CD4-positive, alpha-beta T cell treated with Interleukin-15 for 4 hours (primary cell): ENCODE results near the gene MED9.
A peak's percentile ranks its signal among the peaks of the same experiment; 100 is the strongest.
"Not testable (repeated sequence)": the region's sequence is repeated elsewhere in the genome, so short reads cannot be mapped to it uniquely, and the experiment has no call there.

Experiments
- DNase-seq: peaks from one replicate; pipeline ENCODE4 v3.0.0-alpha.2; 2020; ENCODE audit warnings: low spot score

MED9 gene, protein sequence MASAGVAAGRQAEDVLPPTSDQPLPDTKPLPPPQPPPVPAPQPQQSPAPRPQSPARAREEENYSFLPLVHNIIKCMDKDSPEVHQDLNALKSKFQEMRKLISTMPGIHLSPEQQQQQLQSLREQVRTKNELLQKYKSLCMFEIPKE

DNA sequence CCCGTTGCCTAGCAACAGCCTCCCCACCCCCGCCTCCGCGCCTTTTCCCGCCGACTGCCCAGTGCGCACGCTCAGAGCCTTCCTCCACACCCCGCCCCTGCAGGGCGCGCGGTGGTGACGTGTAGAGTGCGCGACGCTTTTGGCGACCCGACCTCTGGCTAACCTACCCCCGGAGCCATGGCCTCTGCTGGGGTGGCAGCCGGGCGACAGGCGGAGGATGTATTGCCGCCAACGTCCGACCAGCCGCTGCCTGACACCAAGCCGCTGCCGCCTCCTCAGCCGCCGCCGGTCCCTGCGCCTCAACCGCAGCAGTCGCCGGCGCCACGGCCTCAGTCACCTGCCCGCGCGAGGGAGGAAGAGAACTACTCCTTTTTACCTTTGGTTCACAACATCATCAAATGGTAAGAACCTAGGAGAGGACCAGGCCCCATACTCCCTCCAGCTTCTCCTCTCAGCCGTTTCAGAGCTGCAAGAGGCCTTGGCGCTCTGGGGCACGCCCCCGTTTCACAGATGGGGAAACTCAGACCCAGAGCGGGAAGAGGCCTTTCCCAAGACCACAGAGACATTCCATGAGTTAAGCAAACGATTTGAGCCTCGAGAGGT is at the start of gene MED9:
TSS of gene MED9 (plus strand) at position 136 of the 603 bp plus-strand sequence. CDS start at position 178, 42 bp downstream.
- DNase-seq: peak; percentile 92

DNA sequence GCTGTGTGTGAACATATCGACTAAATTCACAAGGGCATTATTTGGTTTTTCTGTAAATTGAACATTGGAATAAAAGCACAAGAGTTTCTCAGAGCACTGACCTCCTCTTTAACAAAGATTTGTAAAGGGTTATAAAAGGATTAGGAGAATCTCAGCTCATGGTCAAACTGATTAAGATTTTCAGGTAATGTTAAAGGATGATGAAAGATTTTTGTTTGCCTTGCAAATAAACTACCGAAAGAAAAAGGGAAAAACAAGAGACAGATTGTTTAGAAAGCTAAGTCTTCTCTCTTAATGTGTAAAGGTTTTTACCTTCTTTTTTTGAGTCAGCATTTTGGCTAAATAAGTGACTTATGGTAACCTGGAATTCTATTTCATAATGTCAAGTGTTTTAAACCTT is 47.6 kb upstream of the MED9 start:
- DNase-seq: no peak

DNA sequence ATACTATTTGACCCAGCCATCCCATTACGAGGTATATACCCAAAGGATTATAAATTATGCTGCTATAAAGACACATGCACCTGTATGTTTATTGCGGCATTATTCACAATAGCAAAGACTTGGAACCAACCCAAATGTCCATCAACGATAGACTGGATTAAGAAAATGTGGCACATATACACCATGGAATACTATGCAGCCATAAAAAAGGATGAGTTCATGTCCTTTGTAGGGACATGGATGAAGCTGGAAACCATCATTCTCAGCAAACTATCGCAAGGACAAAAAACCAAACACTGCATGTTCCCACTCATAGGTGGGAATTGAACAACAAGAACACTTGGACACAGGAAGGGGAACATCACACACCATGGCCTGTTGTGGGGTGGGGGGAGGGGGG is 45.9 kb upstream of the MED9 start:
- DNase-seq: not testable (repeated sequence)

DNA sequence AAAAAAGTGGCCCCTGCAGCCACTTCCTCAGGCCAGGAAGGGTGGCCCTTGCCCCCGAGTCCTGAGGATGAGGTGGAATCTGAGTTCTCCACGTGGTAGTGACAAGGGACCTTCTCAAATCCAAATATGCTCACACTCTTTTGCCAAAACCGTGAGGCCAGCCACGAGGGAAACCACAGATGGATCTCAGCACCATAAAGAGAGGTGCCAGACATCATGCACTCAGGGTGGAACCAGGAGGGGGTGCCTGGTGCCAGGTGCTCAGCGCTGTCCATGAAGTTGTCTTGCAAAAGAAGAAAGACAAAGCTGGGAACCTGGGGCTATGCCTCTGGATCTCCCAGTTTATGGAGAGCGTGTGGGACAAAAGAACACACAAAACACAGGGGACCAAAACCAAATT is 45.2 kb upstream of the MED9 start:
- DNase-seq: no peak

DNA sequence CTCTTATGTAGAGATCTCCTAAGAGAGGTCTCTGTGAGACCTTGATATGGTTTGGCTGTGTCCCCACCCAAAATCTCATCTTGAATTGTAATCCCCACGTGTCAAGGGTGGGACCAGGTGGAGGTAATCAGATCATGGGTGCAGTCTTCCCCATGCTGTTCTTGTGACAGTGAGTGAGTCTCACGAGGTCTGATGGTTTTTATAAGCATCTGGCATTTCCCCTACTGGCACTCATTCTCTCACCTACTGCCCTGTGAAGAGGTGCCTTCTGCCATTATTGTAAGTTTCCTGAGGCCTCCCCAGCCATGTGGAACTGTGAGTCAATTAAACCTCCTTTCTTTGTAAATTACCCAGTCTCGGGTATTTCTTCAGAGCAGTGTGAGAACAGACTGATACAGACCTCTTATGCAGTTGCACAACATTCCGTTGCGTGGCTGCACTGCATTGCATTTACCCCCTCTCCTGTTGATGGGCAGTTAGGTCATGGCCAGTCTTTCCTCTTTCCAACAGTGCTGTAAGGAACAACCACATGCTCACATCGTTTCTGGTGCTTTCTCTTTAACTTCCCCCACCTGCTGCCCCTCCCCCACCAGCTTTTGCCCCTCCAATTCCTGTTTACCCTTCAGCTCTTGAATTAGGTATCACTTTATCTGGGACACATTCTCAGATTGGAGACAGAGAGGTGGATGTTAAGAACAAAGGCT is 43.6 kb upstream of the MED9 start:
- no peak for DNase-seq

DNA sequence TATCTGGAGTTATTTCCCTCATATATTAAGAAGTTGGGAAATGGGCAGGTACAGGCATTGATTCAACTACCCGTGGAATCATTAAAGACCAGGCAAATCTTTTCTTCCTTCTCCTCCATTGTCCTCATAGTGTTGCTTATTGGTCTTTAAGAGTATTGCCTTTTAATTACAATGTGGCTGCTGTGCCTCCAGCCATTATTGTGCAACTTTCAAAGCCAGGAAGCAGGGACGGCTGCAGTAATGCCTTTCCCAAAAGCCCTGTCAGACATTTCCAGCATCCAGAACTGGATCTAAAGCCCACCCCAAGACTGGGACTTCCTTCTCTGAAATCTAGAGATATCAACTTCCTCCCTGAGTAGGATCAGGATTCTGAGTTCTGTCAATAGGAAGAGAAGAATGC is 42.3 kb upstream of the MED9 start:
- no peak for DNase-seq

DNA sequence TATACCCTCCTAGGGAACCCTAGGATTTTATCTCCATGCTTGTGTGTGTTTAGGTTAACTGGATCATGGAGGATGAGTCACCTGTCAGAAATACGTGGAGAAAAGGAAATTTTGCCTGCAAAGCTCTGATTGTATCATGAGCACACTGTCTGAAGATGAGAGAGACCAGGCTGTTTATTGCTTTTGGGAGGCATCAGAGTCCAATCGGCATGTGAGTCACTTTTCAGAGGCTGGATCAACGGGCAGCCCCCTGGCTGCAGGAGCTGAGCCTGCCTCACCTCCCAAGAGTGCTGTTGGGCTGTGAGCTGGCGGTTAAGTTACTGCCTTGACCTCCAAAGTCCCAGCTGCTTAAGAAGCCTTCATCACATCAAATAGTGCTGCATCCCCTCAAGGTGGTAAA is 41.5 kb upstream of the MED9 start:
- no peak for DNase-seq

DNA sequence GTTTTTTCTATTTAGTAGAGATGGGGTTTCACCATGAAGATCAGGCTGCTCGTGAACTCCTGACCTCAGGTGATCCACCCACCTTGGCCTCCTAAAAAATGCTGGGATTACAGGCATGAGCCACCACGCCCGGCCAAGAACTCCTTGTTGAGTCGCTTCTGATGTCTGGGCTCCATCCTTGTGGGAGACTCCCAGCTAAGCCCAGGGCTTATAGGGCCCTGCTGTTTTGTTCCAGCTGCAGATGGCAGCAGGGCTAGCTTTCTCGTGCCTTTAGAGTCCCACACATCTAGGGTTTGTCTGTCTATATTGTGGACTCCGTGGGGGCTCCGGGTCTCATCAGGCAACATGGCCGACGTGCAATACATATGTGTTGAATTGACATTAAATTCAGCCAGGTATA is 39.3 kb upstream of the MED9 start:
- no peak for DNase-seq

DNA sequence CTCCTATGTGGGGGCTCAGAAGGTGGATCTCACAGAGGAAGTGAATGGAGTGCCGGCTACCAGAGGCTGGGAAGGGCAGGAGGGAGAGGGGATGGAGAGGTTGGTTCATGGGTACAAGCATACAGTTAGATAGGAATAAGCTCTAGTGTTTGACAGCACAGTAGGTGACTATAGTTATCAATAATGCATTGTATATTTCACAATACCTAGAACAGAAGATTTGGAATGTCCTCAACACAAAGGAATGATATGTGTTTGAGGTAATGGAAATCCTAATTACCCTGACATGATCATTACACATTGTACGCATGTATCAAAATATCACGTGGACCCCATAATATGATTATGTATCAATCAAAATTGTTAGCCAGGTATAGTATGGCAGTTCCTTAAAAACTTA is 38.9 kb upstream of the MED9 start:
- no peak for DNase-seq

DNA sequence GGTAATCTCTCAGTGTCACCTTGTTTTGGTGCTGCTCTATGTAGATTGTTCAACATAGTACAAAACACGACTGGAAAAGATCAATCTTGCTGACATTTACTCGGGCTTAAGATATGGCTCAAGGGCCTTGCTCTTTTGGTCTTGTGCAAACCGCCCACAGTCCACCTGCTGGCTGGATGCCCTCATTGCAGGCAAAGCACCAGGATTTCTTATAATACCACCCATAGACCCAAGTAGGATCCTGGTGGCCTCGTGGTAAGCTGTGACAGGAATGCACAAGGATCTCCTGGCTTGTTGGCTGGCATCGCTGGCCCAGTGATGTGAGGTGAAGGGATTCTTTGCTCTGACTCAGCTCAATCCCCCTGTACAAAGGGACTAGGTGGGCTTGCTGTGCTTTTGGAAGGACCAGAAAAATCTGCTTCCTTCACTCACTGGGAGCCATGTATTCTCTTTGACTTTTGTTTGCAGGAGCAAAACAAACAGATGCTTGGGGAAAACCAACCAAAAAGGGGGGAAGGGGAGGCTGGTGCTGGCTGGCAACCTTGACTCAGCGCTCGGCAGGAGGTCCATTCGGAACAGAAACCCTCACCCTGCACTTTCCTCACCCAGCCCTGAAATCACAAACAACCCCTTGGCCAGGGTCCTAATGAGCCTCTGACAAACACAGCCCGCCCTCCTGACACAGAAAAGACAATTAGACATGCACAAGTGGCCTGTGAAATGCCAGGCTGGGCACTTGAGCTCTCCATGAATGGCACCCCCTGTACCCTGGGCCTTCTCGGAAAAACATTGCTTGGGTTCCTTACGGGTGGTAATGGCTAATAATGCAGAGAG is 36.6 kb upstream of the MED9 start:
- peak; percentile 79 for DNase-seq

DNA sequence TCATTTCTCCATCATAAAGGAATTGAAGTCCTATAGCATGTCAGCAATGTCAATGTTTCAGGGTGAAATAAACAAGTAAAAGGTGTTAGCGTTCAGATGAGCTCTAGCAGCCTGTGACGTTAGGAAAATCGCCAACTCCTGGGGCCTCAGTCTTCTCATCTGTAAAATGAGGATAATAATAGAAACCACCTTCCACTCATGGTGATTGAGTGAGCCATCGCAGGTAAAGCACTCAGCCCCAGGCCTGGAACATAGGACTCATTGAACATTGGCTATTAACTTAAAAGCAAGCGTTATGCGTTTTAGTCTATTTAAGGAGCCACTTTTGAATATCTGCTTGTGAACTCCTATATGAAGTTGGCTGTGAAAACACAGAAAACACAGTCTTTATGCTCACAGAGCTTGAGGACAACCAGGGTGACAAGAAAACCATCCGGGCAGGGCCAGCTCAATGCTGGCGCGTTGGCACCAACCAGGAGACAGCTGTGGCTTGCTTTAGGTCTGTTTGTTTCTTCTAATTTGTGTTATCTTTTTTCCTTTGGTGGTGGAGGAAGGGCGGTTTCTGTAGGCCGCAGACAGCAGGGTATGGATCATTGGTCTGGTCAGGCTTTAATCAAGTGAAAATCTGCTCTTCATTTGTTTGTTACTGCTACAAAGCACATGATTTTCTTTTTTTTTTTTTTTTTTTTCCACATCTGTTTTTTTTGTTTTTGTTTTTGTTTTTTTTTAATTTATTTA is 35.7 kb upstream of the MED9 start:
- DNase-seq: no peak

DNA sequence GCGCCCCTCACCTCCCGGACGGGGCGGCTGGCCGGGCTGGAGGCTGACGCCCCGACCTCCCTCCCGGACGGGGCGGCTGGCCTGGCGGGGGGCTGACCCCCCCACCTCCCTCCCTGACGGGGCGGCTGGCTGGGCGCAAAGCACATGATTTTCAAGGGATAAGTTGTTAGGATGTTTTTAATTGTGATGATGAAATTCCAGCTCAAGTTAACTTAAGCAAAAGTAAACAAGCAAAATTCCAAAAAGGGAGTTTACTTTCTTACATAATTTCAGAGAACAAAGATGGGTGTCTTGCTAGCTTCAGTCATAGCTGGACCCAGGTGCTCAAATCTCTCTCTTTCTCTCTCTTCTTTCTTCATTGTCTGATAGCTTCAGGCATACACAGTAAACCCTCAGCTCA is 33.6 kb upstream of the MED9 start:
- no peak for DNase-seq

DNA sequence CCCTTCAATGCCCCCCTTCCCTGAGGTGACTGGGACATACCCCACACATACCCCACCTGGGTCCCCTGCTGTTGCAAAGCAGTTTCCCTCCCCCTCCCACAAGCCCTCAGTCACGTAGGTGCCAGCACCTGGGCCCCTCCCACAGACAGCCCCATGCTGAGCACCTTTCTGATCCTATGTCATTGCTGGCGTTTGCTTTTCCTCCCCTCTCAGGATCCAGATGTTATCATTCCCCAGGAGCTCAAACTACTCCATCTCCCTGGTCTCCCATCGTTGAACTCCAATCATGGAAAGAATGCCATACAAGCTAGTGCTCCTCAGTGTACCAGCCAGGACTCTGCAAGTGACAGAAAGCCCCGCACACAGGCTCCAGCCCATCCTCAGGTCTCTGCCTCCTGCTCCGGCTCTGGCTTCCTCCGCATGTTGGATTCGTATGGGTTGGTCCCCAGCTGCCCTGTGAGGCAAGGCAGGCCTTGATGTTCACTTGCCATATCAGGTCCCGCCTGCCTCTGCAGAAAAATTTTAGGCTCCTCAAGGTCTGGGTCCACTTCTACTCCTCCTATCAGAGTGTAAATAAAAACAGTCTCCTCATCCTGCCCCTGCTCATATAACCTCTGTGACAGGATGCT is 31.4 kb upstream of the MED9 start:
- no peak for DNase-seq

DNA sequence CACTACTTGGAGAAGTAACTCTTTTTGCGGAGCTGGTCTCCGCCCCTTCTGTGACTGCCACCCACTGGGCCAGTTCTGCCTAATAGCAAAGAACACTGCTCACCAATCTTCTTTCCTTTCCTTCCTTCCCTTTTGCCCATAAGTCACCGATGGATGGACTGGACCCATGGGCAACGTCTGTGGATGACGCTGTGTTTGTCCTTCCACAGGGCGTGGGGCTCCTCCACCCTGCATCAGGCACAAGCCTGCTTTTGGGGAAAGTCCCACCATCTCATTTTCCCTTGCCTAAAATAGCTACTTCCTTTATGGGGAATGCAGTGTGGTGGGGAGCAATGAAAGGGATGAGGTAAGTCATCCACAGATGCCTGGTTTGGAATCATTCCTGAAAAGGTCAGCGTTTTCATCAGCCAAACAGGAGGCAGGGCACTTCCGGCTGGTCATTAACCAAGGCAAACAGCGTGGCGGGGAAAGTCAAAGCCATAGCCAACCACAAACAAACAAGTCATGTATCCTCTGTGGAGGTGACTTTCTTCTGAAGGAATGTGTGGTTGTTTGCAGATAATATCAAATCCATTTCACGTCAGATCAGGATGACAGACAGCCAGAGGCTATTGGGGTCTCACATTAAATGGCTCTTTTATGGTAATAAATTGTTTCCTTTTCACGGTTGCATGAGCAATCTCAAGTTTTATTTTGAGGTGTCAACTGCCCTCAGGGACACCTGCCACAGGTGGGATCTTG is 30.7 kb upstream of the MED9 start:
- no peak for DNase-seq

DNA sequence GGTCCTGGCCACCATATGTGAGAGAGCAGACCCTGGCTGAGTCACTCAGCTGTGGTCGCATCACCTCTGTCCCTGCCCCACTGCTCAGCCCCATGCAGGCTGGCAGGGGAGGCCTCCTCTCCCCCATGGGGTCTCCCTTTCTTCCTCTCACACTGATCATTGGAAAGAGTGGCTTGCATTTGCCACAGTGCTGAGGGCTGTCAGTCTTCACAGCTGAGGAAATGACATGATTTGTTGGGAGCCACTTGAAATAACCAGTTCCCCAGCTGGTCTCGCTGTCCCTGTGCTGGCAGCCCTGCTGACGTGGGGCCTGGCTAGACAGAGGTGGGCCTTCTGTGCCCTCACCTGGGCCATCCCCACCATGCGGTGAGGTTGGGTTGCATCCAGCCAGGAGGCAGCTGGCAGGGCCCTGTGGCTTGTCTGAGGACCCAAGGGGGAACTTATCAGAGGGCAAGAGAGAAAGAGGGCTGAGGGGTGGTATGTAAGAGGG is 30.1 kb upstream of the MED9 start:
- no peak for DNase-seq

DNA sequence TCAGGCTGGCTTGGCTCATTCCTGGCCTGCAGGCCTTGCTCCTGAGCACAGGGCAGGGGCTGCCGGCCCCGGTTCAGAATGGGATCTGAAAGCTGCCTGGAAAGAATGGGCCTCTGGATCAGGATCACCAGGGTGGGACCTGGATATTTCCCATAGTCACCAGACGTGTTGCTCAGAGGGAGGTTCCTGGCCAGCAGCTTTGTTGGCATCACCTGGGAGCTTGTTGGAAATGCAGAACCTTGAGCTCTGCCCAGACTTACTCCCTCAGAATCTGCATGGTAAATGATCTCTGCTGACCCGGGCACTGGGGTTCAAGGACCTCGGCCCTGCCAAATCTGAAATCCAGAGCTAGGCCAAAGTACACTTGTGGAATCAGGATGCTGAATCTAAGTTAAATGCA is 29.5 kb upstream of the MED9 start:
- DNase-seq: no peak

DNA sequence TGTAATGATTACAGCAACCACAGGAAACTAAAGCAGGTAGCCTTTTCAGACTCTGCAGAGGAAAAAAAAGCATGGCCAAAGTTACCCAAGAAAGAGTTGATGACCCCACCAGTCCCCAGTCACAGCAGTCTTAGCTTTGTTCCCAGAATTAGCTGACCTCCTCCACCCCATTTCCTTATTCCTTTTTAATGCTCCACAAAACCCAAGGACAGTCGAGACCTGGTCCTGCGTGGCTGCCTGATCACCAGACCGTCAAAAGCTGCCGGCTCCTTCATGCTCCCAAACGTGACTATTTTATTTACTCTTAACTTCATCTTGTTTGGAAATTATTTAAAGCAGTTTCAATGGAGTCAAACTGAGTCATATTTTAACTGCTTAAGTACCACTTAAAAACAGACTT is 28.7 kb upstream of the MED9 start:
- DNase-seq: no peak

DNA sequence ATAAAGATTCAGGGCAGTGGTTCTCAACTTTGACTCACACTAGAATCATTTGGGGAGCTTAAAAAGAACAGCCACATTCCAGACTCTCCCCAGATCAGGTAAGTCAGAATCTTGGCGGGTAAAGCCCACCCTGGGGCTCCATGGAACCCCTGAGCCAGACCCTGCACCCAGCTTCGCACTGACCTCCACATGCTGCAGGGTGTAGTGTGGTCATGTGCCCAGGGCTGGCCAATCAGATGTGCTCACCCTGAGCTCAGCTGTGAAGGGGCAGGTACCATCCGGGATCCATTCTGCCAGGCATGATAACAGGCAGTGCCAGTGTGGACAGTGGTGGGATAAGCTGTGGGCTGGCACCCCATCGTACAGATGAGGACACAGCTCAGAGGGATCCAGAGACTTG is 28.1 kb upstream of the MED9 start:
- DNase-seq: no peak

DNA sequence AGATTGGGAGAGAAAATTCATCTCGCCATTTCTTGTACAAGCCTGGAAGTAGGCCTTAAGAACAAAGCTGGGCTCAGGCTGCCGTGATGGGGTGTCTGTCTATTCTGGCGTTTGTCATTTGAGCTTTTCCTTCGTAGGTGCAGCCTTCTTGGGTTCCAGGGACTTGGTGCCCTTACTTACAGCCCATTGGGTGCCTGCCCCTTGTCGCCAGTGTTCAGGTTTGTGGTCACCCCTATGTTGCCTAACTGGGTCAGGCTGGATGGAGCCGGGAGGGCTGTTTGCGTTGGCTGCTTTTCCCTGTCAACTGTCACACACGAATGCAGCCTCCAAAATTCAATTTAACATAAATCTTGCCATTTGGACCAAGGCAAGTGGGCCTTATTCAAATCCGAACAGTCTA is 23.7 kb upstream of the MED9 start:
- DNase-seq: no peak

DNA sequence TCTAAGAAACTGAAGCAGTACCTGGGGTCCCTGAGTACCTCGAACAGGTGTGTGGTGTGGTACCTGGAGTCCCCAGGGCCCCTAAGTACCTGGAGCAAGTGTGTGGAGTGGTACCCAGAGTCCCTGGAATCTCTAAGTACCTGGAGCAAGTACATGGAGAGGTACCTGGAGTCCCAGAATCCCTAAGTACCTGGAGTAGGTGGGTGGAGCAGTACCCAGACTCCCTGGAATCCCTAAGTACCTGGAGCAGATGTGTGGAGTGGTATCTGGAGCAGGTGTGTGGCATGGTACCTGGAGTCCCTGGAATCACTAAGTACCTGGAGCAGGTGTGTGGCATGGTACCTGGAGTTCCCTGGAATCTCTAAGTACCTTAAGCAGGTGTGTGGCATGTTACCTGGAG is 22.5 kb upstream of the MED9 start:
- no peak for DNase-seq

DNA sequence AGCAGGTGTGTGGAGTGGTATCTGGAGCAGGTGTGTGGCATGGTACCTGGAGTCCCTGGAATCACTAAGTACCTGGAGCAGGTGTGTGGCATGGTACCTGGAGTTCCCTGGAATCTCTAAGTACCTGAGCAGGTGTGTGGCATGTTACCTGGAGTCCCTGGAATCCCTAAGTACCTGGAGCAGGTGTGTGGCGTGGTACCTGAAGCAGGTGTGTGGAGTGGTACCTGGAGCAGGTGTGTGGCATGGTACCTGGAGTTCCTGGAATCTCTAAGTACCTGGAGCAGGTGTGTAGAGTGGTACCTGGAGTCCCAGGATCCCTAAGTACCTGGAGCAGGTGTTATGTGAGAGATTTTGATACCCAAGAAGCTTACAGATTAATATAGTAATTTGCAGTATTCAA is 22.1 kb upstream of the MED9 start:
- DNase-seq: not testable (repeated sequence)
